GM23248 (cell line): ENCODE results near the gene M1AP. TPM values are rescaled to one million over a fixed set of nuclear protein-coding genes. Genes with fewer than 3 reads are reported as not detected.

Experiments used
- DNase-seq: peaks from one replicate; pipeline ENCODE4 v3.0.0-alpha.2; 2015
- H2AFZ ChIP-seq: fragments of 200-600 bp; sonication (generic); 2 replicates; pipeline ENCODE4 v1.6.1; 2016; ENCODE audit warnings: antibody characterized with exemption
- H3F3A ChIP-seq: fragments of 200-600 bp; sonication (generic); 2 replicates; pipeline ENCODE4 v1.6.1; 2016; ENCODE audit warnings: mild to moderate bottlenecking, antibody characterized with exemption, mixed run types; ENCODE audit not compliant: insufficient read depth
- H3K27ac ChIP-seq: fragments of 200-600 bp; sonication (generic); 2 replicates; pipeline ENCODE4 v1.5.1; 2016; ENCODE audit warnings: mild to moderate bottlenecking
- H3K27me3 ChIP-seq: fragments of 200-600 bp; sonication (generic); replicated peaks from 2 replicates; pipeline ENCODE4 v1.6.1; 2016; ENCODE audit warnings: mild to moderate bottlenecking; ENCODE audit not compliant: insufficient read depth
- H3K36me3 ChIP-seq: fragments of 200-600 bp; sonication (generic); 2 replicates; pipeline ENCODE4 v1.6.1; 2016; ENCODE audit warnings: low read depth, mild to moderate bottlenecking
- H3K4me1 ChIP-seq: fragments of 200-600 bp; sonication (generic); 2 replicates; pipeline ENCODE4 v1.6.1; 2016; ENCODE audit warnings: mild to moderate bottlenecking; ENCODE audit not compliant: insufficient read depth
- H3K4me2 ChIP-seq: fragments of 200-600 bp; sonication (generic); one replicate; pipeline ENCODE4 v1.6.1; 2016; ENCODE audit warnings: mild to moderate bottlenecking; ENCODE audit not compliant: unreplicated experiment
- H3K4me3 ChIP-seq: fragments of 200-600 bp; sonication (generic); 2 replicates; pipeline ENCODE4 v1.5.1; 2016; ENCODE audit warnings: mild to moderate bottlenecking
- H3K79me2 ChIP-seq: fragments of 200-600 bp; sonication (generic); 2 replicates; pipeline ENCODE4 v1.6.1; 2016; ENCODE audit warnings: mild to moderate bottlenecking; ENCODE audit not compliant: insufficient read depth
- H3K9ac ChIP-seq: fragments of 200-600 bp; sonication (generic); 2 replicates; pipeline ENCODE4 v1.6.1; 2016; ENCODE audit warnings: mild to moderate bottlenecking
- H3K9me2 ChIP-seq: fragments of 200-600 bp; sonication (generic); 2 replicates; pipeline ENCODE4 v1.6.1; 2016; ENCODE audit warnings: mixed run types, mild to moderate bottlenecking, moderate library complexity; ENCODE audit not compliant: insufficient read depth
- H3K9me3 ChIP-seq: fragments of 200-600 bp; sonication (generic); one replicate; pipeline ENCODE4 v1.6.1; 2017; ENCODE audit warnings: low read depth
- H4K20me1 ChIP-seq: fragments of 200-600 bp; sonication (generic); 2 replicates; pipeline ENCODE4 v1.6.0; 2016; ENCODE audit not compliant: insufficient read depth
- EZH2 ChIP-seq: fragments of 200-600 bp; sonication (generic); IDR thresholded peaks from 2 replicates; pipeline ENCODE4 v1.6.1; 2018; ENCODE audit warnings: antibody characterized with exemption, mild to moderate bottlenecking; ENCODE audit not compliant: insufficient read depth, poor library complexity, severe bottlenecking
- EZH2phosphoT487 ChIP-seq: fragments of 200-600 bp; sonication (generic); IDR thresholded peaks from 2 replicates; pipeline ENCODE4 v1.6.1; 2018; ENCODE audit warnings: antibody characterized with exemption, moderate library complexity, mild to moderate bottlenecking, low read depth; ENCODE audit not compliant: insufficient read depth
- WGBS, 2 experiments: methylation state at CpG; one replicate each; pipeline ENCODE4 v1.1.6; 2015 to 2017; ENCODE audit warnings: low lambda C conversion rate in 2 of 2, low coverage in 1 of 2; ENCODE audit errors: missing lambda C conversion rate in 2 of 2; 5-methylcytosine and 5-hydroxymethylcytosine counted together
- in situ Hi-C: fragments of 300-500 bp; cut with MboI; formaldehyde crosslinking; loops from 2 replicates; pipeline ENCODE4 v1.15.0; 2020
- polyA plus RNA-seq: library from polyadenylated mRNA; unstranded; fragments of >200 nt; fragmentation: Nextera tagmentation; extraction: Ambion mirVana; gene quantifications from 2 replicates; pipeline ENCODE4 v1.2.1, GENCODE V29; 2016
- total RNA-seq: library from RNA; depleted of rRNA; stranded (reverse); fragments of >200 nt; shearing (Covaris generic); gene quantifications from 2 replicates; pipeline ENCODE4 v1.2.3, GENCODE V29; 2014

Gene M1AP
- total and polyA plus RNA-seq, 2 experiments from 2014 or later, result 0.18 to 1.5 TPM

DNA sequence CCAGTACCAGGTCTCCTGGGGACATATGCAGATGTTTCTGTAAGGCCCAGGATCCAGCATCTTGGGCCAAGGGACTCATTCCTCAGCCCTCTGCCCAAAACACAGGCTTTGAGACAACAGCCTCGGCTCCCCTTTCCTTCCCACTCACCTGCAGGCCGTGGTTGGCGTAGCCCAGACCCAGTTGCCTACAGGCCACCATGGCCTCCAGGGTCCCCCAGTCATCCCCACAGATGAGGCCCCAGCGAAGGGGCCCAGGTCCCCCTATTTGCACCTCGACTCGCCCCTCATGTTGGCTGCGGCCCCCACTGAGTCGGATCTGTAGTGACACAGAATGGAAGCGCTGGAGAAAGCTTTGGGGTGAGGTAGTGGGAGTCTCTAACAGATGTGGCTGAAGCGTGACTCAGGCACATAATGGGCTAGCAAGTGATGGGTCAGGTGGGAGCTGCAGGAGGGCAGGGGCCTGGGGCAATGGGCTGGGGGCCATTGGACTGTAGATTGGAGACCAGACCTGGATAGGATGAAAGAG lies 112.6 kb downstream of the M1AP start:
- H4K20me1 ChIP-seq, result no peaks in the 10 kb centered on the region
- no peaks in the 10 kb centered on the region for H3K36me3 ChIP-seq
- H3K4me1 ChIP-seq, result peaks cover 21% of the 10 kb centered on the region
- H3K9me2 ChIP-seq, result no peaks in the 10 kb centered on the region
- no peak overlapping the region for H3K27ac ChIP-seq
- H3K27me3 ChIP-seq, result no peaks in the 10 kb centered on the region
- peaks cover 17% of the 10 kb centered on the region for H3K79me2 ChIP-seq
- H3K4me2 ChIP-seq, result no peak overlapping the region
- no peak overlapping the region for H3K9ac ChIP-seq
- DNase-seq, result no peak
- in situ Hi-C loops, result no loop called here
- H3F3A ChIP-seq, result peaks cover 35% of the 10 kb centered on the region
- H3K9me3 ChIP-seq, result no peaks in the 10 kb centered on the region
- H3K4me3 ChIP-seq, result no peak overlapping the region
- no peak for TF ChIP-seq EZH2phosphoT487
- TF ChIP-seq EZH2, result no peak
- H2AFZ ChIP-seq, result no peak overlapping the region
- WGBS, 2 experiments, result 92% methylated on average over 10 of the region's 10 CpGs

DNA sequence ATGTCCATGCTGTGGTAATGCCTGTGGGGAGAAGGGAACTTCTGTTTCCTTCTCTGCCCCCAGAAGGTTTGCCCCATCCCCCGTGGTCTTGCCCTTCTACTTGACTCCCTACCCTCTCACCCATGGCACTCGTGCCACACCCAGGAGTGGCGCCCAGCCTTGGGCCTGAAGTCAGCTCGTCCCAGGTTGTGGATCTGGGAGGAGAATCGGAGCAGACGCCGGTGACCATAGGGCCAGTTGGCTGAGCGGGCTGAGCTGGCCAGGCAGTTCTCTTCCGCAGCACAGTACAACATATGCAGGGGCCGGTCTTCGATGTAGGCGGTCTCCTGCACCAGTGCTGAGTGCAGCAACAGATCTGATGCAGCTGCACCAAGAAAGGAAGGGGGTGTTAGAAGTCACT lies 113.7 kb downstream of the M1AP start:
- TF ChIP-seq EZH2phosphoT487, result no peak
- no peak for TF ChIP-seq EZH2
- no peak overlapping the region for H2AFZ ChIP-seq
- no peaks in the 10 kb centered on the region for H3K9me3 ChIP-seq
- no peak overlapping the region for H3K27ac ChIP-seq
- no peaks in the 10 kb centered on the region for H3K36me3 ChIP-seq
- H3K4me2 ChIP-seq, result no peak overlapping the region
- WGBS, 2 experiments, result 71 to 72% methylated on average over 11 to 12 of the region's 12 CpGs
- H3K9ac ChIP-seq, result no peak overlapping the region
- no peak for DNase-seq
- H3K4me3 ChIP-seq, result no peak overlapping the region
- H3K4me1 ChIP-seq, result peaks cover 14% of the 10 kb centered on the region
- in situ Hi-C loops, result no loop called here
- no peaks in the 10 kb centered on the region for H3K27me3 ChIP-seq
- no peaks in the 10 kb centered on the region for H4K20me1 ChIP-seq
- no peaks in the 10 kb centered on the region for H3K9me2 ChIP-seq
- peaks cover 31% of the 10 kb centered on the region for H3F3A ChIP-seq
- H3K79me2 ChIP-seq, result peaks cover 24% of the 10 kb centered on the region

DNA sequence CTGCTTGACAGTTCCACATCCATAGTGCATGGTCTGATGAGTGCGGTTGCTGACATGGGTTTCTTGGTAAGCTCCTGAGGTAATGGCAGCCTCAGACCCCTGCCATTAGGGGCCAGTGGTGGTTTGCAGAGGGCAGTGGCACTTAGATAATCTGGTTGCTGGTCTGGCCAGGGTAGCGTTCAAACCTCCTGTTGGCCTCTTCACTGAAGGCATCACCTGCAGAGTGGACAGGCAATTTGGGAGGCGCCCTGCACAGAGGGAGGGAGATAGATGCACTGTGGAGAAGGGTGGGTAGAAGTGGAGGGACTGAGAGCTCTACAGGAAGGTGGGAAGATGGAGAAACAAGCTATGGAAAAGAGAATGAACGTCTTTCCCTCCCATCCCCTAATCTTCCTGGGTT lies 114.7 kb downstream of the M1AP start:
- H3K9me2 ChIP-seq, result no peaks in the 10 kb centered on the region
- H3K9ac ChIP-seq, result no peak overlapping the region
- H3K36me3 ChIP-seq, result no peaks in the 10 kb centered on the region
- H3K79me2 ChIP-seq, result peaks cover 34% of the 10 kb centered on the region
- H2AFZ ChIP-seq, result no peak overlapping the region
- H3K27ac ChIP-seq, result no peak overlapping the region
- H3K4me2 ChIP-seq, result no peak overlapping the region
- no peak for DNase-seq
- H3K9me3 ChIP-seq, result no peaks in the 10 kb centered on the region
- in situ Hi-C loops, result no loop called here
- no peaks in the 10 kb centered on the region for H4K20me1 ChIP-seq
- WGBS, 2 experiments, result 77 to 80% methylated on average over 4 of the region's 4 CpGs
- TF ChIP-seq EZH2 (no peak), EZH2phosphoT487 (no peak)
- H3F3A ChIP-seq, result peaks cover 30% of the 10 kb centered on the region
- no peaks in the 10 kb centered on the region for H3K27me3 ChIP-seq
- H3K4me1 ChIP-seq, result peaks cover 16% of the 10 kb centered on the region
- no peak overlapping the region for H3K4me3 ChIP-seq

DNA sequence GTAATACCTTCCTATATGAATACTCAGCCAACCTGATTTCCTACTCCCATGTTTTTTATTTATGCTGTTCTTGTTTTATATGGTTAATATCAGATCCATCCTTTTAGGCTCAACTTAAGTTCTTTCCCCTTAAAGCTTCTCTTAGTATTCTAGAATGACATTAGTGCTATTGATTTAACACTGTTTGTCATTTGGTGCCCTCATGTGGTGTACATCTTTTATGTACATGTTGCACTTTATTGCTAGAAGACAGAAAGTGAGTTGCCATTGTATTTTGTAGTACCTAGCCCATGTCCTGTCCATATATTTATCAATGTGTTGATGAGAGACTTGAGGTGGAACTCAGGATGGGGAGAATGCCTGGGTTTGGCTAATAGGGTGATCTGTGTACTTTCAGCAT lies 115.9 kb downstream of the M1AP start:
- H3F3A ChIP-seq, result peaks cover 20% of the 10 kb centered on the region; the same call in 1 of the 2 replicates
- H3K27me3 ChIP-seq, result no peaks in the 10 kb centered on the region
- H3K9me3 ChIP-seq, result no peaks in the 10 kb centered on the region
- H3K27ac ChIP-seq, result no peak overlapping the region
- peak; percentile 72 for DNase-seq
- H3K79me2 ChIP-seq, result peaks cover 46% of the 10 kb centered on the region
- no peaks in the 10 kb centered on the region for H3K9me2 ChIP-seq
- in situ Hi-C loops, result no loop called here
- H3K4me2 ChIP-seq, result no peak overlapping the region
- H3K4me1 ChIP-seq, result peaks cover 22% of the 10 kb centered on the region
- no peaks in the 10 kb centered on the region for H4K20me1 ChIP-seq
- no peak overlapping the region for H2AFZ ChIP-seq
- H3K4me3 ChIP-seq, result peak overlapping the region; percentile 80; the same call in 1 of the 2 replicates
- TF ChIP-seq EZH2 (no peak), EZH2phosphoT487 (no peak)
- no peak overlapping the region for H3K9ac ChIP-seq
- no peaks in the 10 kb centered on the region for H3K36me3 ChIP-seq

DNA sequence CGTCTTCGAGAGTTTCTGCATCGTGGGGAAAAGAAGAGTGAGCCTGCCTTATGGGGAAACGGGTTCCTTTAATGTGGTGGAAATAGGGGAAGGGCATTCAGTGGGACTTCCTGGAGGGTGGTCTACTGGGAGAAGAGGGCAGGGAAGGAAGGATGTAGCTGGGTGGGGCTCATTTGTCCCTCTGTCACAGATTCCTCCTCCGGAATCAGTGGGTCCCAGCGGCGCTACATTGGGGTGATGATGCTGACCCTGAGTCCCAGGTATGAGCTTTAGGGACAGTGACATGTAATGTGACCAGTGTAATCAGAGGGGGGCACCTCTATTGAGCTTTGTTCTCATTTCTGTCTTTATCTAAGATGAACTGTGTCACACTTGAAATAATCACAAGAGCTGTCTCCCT lies 116.5 kb downstream of the M1AP start:
- peak overlapping the region; percentile 80; the same call in 1 of the 2 replicates for H3K4me3 ChIP-seq

More for the DNA sequence above, 116.5 kb downstream of the M1AP start:
- Histone ChIP-seq H3K79me2 (peaks cover 51% of the 10 kb centered on the region), H2AFZ (no peak overlapping the region), H3K9me3 (no peaks in the 10 kb centered on the region), H3F3A (peaks cover 20% of the 10 kb centered on the region; the same call in 1 of the 2 replicates), H3K4me1 (peaks cover 22% of the 10 kb centered on the region), H3K36me3 (0 out of 2 replicates have a peak, but pooled peaks cover 4% of the 10 kb centered on the region), H3K27ac (no peak overlapping the region), H3K9me2 (no peaks in the 10 kb centered on the region), H3K27me3 (no peaks in the 10 kb centered on the region), H4K20me1 (no peaks in the 10 kb centered on the region), H3K9ac (peak overlapping the region; percentile 89), H3K4me2 (peak overlapping the region; percentile 94)
- TF ChIP-seq EZH2 (no peak), EZH2phosphoT487 (no peak)
- 82 to 86% methylated on average over 7 of the region's 7 CpGs for WGBS, 2 experiments
- in situ Hi-C loops, result no loop called here
- no peak for DNase-seq
